PC-3 (cell line): ENCODE measurements around the gene SUPT6H. TPM values are rescaled to one million over a fixed set of nuclear protein-coding genes. Genes with fewer than 3 reads are reported as not detected.

Experiments
- ATAC-seq: fragments of 200-7000 bp; cut with Tn5 transposase; 2 replicates; pipeline ENCODE4 v1.9.1; 2020; ENCODE audit warnings: mild to moderate bottlenecking, moderate library complexity
- BruUV-seq: library from RNA; stranded (reverse); fragments of 400-500 nt; replicated peaks from 2 replicates; lab custom pipeline; 2021; lab: Mats Ljungman, UMichigan
- CTCF ChIA-PET: fragments of 300-600 bp; sonication (Branson Sonifier 250); formaldehyde crosslinking; loops from one replicate; lab custom pipeline; 2022; ENCODE audit warnings: antibody characterized with exemption; lab: Charles Lee
- POLR2A ChIA-PET: fragments of 300-600 bp; sonication (Branson Sonifier 250); formaldehyde crosslinking; loops from one replicate; lab custom pipeline; 2022; ENCODE audit warnings: antibody characterized with exemption; ENCODE audit not compliant: unreplicated experiment; lab: Charles Lee
- DNase-seq: peaks from one replicate; pipeline ENCODE4 v3.0.0-alpha.2; 2015
- H2AFZ ChIP-seq: fragments of 300-600 bp; sonication (generic); 2 replicates; pipeline ENCODE4 v1.6.0; 2016; ENCODE audit warnings: antibody characterized with exemption, low read length
- H3F3A ChIP-seq: fragments of 300-600 bp; sonication (generic); one replicate; pipeline ENCODE4 v1.6.0; 2017; ENCODE audit warnings: antibody characterized with exemption, low read length, control low read depth, mild to moderate bottlenecking; ENCODE audit not compliant: unreplicated experiment
- H3K27ac ChIP-seq: fragments of 300-600 bp; sonication (generic); 2 replicates; pipeline ENCODE4 v1.5.1; 2016; ENCODE audit warnings: mild to moderate bottlenecking, low read length
- H3K27me3 ChIP-seq: fragments of 300-600 bp; sonication (generic); 2 replicates; pipeline ENCODE4 v1.6.1; 2016; ENCODE audit warnings: low read length, mixed read lengths
- H3K36me3 ChIP-seq: fragments of 300-600 bp; sonication (generic); 2 replicates; pipeline ENCODE4 v1.6.1; 2016; ENCODE audit warnings: low read depth, mixed run types, low read length, mixed read lengths
- H3K4me1 ChIP-seq: fragments of 300-600 bp; sonication (generic); 2 replicates; pipeline ENCODE4 v1.5.1; 2016; ENCODE audit warnings: low read length; ENCODE audit not compliant: insufficient read depth
- H3K4me2 ChIP-seq: fragments of 300-600 bp; sonication (generic); 2 replicates; pipeline ENCODE4 v1.6.0; 2016; ENCODE audit warnings: low read length
- H3K4me3 ChIP-seq: fragments of 300-600 bp; sonication (generic); 2 replicates; pipeline ENCODE4 v1.5.1; 2016; ENCODE audit warnings: mild to moderate bottlenecking, low read length, mixed read lengths
- H3K79me2 ChIP-seq: fragments of 300-600 bp; sonication (generic); 2 replicates; pipeline ENCODE4 v1.6.1; 2017; ENCODE audit warnings: low read length, mixed read lengths
- H3K9ac ChIP-seq: fragments of 300-600 bp; sonication (generic); 2 replicates; pipeline ENCODE4 v1.6.0; 2016; ENCODE audit warnings: mild to moderate bottlenecking, low read length
- H3K9me2 ChIP-seq: fragments of 300-600 bp; sonication (generic); replicated peaks from 2 replicates; pipeline ENCODE4 v1.6.1; 2016; ENCODE audit warnings: mixed run types, low read length, mixed read lengths
- H3K9me3 ChIP-seq: fragments of 300-600 bp; sonication (generic); 2 replicates; pipeline ENCODE4 v1.6.1; 2016; ENCODE audit warnings: low read length, mixed read lengths
- H4K20me1 ChIP-seq: fragments of 300-600 bp; sonication (generic); 2 replicates; pipeline ENCODE4 v1.6.1; 2016; ENCODE audit warnings: low read length, mixed read lengths
- CTCF ChIP-seq: fragments of 300-600 bp; sonication (generic); conservative IDR thresholded peaks from 2 replicates; pipeline ENCODE4 v1.5.1; 2017; ENCODE audit warnings: antibody characterized with exemption, low read depth, mild to moderate bottlenecking, low read length
- EZH2 ChIP-seq: fragments of 300-600 bp; sonication (generic); IDR thresholded peaks from one replicate; pipeline ENCODE4 v1.6.1; 2017; ENCODE audit warnings: antibody characterized with exemption, mild to moderate bottlenecking, low read length; ENCODE audit not compliant: unreplicated experiment
- EZH2phosphoT487 ChIP-seq: fragments of 300-600 bp; sonication (generic); IDR thresholded peaks from 2 replicates; pipeline ENCODE4 v1.6.1; 2018; ENCODE audit warnings: mild to moderate bottlenecking, antibody characterized with exemption, low read length, borderline replicate concordance
- intact Hi-C: fragments of 100-400 bp; cut with micrococcal nuclease; formaldehyde crosslinking; loops from 2 replicates; pipeline ENCODE4 v1.9.0; 2023
- total RNA-seq: library from RNA; depleted of rRNA; stranded (reverse); fragments of >200 nt; gene quantifications from 2 replicates; pipeline ENCODE4 v1.2.3, GENCODE V29; 2014

SUPT6H gene
- total RNA-seq, 1 experiment from 2014 or later = 32.2 TPM

- H3K27ac ChIP-seq = no peak overlapping the region
- ATAC-seq (no peak), DNase-seq (no peak)
- no peaks in the 10 kb centered on the region for H3K9me2 ChIP-seq
- no peak overlapping the region for H3K9ac ChIP-seq
- no peaks in the 10 kb centered on the region for H3K27me3 ChIP-seq
- no peak for TF ChIP-seq CTCF
- H3K9me3 ChIP-seq = no peaks in the 10 kb centered on the region
- peaks cover 43% of the 10 kb centered on the region for H3K36me3 ChIP-seq
- no peaks in the 10 kb centered on the region for H3F3A ChIP-seq
- H2AFZ ChIP-seq = no peak overlapping the region
- CTCF ChIA-PET = no interaction called here
- BruUV-seq = no TSS peak
- no peak overlapping the region for H3K4me3 ChIP-seq
- intact Hi-C loops = no loop called here
- no peaks in the 10 kb centered on the region for H4K20me1 ChIP-seq
- H3K79me2 ChIP-seq = no peaks in the 10 kb centered on the region
- POLR2A ChIA-PET = no interaction called here
- H3K4me1 ChIP-seq = no peaks in the 10 kb centered on the region
- H3K4me2 ChIP-seq = no peak overlapping the region
These were observed 36.4 kb downstream of the SUPT6H start for GRCh38 chr17:28698253-28698941.

GRCh38 chr17:28700278-28700677, 38.3 kb downstream of the SUPT6H start:
- no peak for TF ChIP-seq EZH2
- no peak for TF ChIP-seq EZH2phosphoT487
- TF ChIP-seq CTCF = no peak
- no peak for DNase-seq
- no peaks in the 10 kb centered on the region for H3F3A ChIP-seq
- H2AFZ ChIP-seq = no peak overlapping the region
- H3K9me2 ChIP-seq = no peaks in the 10 kb centered on the region
- no peaks in the 10 kb centered on the region for H4K20me1 ChIP-seq
- CTCF ChIA-PET = no interaction called here
- H3K4me1 ChIP-seq = no peaks in the 10 kb centered on the region
- no peak overlapping the region for H3K27ac ChIP-seq
- no TSS peak for BruUV-seq
- no peaks in the 10 kb centered on the region for H3K9me3 ChIP-seq
- no peak for ATAC-seq
- no peaks in the 10 kb centered on the region for H3K27me3 ChIP-seq
- no peak overlapping the region for H3K4me2 ChIP-seq
- intact Hi-C loops = no loop called here
- H3K4me3 ChIP-seq = no peak overlapping the region
- H3K36me3 ChIP-seq = peaks cover 31% of the 10 kb centered on the region
- POLR2A ChIA-PET = no interaction called here
- H3K79me2 ChIP-seq = no peaks in the 10 kb centered on the region
- no peak overlapping the region for H3K9ac ChIP-seq

- no peak for ATAC-seq
These were observed 39.0 kb downstream of the SUPT6H start for GRCh38 chr17:28700830-28701492.

More at GRCh38 chr17:28700830-28701492, 39.0 kb downstream of the SUPT6H start:
- H3K4me1 ChIP-seq = no peaks in the 10 kb centered on the region
- POLR2A ChIA-PET = no interaction called here
- no peaks in the 10 kb centered on the region for H3K9me3 ChIP-seq
- no peaks in the 10 kb centered on the region for H3K79me2 ChIP-seq
- no peak overlapping the region for H3K9ac ChIP-seq
- H3K27ac ChIP-seq = no peak overlapping the region
- no TSS peak for BruUV-seq
- H3K9me2 ChIP-seq = no peaks in the 10 kb centered on the region
- no peaks in the 10 kb centered on the region for H3F3A ChIP-seq
- TF ChIP-seq EZH2phosphoT487 (no peak), CTCF (no peak), EZH2 (no peak)
- no peak overlapping the region for H3K4me2 ChIP-seq
- no peak overlapping the region for H3K4me3 ChIP-seq
- no peaks in the 10 kb centered on the region for H3K27me3 ChIP-seq
- H4K20me1 ChIP-seq = no peaks in the 10 kb centered on the region
- no peak overlapping the region for H2AFZ ChIP-seq
- intact Hi-C loops = no loop called here
- CTCF ChIA-PET = no interaction called here
- H3K36me3 ChIP-seq = peaks cover 29% of the 10 kb centered on the region
- no peak for DNase-seq
